M059J (cell line): Measurements from ENCODE around the gene DLGAP3. TPM values are rescaled to one million over a fixed set of nuclear protein-coding genes. Genes with fewer than 3 reads are reported as not detected.

Source experiments
- DNase-seq: peaks from one replicate; pipeline ENCODE4 v3.0.0-alpha.2; 2012; ENCODE audit warnings: low read depth
- total RNA-seq: library from RNA; depleted of rRNA; stranded (reverse); fragments of >200 nt; shearing (Covaris generic); gene quantifications from 2 replicates; pipeline ENCODE4 v1.2.3, GENCODE V29; 2014

The DLGAP3 gene
- total RNA-seq, 1 experiment from 2014 or later: 0.05 TPM

GRCh38 chr1:34901919-34902318 is 27.5 kb downstream of the DLGAP3 start:
- no peak for DNase-seq

GRCh38 chr1:34900775-34901502 is 28.5 kb downstream of the DLGAP3 start:
- no peak for DNase-seq

GRCh38 chr1:34899906-34900305 is 29.5 kb downstream of the DLGAP3 start:
- DNase-seq: no peak

DNA sequence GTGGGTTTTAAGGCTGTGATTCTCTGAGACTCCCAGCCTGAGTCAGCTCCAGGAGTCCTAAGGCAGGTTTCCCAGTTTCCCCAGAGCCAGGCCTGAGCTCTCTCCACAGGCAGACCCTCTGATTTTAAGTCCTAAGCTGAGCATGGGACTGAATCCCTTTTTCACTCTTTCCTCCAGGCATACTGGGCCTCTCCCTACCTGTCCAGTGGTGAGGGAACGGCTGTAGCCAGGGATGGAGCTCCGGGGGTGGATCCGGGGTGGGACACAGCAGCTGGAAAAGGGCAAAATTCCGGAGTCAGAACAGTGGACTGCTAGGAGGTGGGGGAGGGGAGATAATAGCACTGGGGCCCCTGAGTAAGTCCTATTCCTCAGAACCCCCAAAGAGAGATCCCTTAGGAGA is 30.0 kb downstream of the DLGAP3 start:
- no peak for DNase-seq

GRCh38 chr1:34898330-34898761 is 31.1 kb downstream of the DLGAP3 start:
- no peak for DNase-seq

DNA sequence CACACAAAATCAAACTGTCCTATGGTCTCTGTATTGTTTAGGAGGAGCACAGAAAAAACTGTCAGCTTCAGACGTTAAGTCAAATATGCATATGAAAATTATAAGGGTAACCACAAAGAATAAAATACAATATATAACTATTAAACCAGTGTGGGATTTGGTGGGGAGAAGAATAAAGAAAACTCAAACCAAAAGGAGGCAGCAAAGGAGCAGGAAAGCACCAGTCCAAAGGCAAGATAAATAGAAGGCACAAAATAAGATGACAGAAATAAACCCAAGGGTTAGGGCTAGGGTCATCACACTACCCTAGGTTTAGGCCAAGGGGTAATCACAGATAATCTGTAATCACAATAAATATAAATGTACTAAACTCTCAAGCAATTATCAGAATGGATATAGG is 32.8 kb downstream of the DLGAP3 start:
- peak; percentile 12 for DNase-seq

- DNase-seq: no peak
These were observed 39.7 kb downstream of the DLGAP3 start for GRCh38 chr1:34889705-34890104.

GRCh38 chr1:34887593-34887992 is 41.9 kb downstream of the DLGAP3 start:
- DNase-seq: no peak

- DNase-seq: no peak
These were observed 43.8 kb downstream of the DLGAP3 start for GRCh38 chr1:34885405-34886247.

GRCh38 chr1:34884961-34885360 is 44.5 kb downstream of the DLGAP3 start:
- DNase-seq: no peak

- no peak for DNase-seq
These were observed 44.9 kb downstream of the DLGAP3 start for GRCh38 chr1:34884536-34884935.

DNA sequence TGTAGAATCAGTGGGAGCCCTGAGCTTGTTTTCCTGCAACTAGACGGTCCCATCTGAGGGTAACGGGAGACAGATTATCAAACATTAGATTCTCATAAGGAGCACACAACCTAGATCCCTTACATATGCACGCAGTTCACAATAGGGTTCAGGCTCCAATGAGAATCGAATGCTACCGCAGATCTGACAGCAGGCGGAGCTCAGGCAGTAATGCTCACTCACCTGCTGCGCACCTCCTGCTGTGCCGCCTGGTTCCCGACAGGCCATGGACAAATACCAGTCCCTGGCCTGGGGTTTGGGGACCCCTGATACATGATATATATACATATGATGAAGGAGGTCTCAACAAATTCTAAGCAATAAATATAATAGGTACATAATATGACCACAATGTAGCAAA is 50.2 kb downstream of the DLGAP3 start:
- no peak for DNase-seq

DNA sequence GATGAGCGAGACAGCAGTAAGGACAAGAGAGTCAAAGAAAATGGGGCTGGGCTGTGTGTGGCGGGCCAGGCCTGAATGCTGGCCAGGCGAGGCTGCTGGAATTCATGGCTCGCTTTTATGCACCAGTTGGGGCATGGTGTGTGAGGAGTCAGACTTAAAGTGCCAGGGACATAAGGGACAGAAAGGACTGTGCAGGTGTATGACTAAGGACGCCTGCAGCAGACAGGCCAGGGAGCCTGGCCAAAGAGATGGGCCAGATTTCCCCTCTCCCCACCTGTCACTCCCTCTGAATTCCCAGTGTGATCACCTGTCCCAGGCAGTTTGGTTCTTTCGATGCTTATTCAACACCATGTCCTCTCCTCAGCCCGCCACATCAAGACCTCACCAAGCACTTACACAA is 53.0 kb downstream of the DLGAP3 start:
- no peak for DNase-seq

DNA sequence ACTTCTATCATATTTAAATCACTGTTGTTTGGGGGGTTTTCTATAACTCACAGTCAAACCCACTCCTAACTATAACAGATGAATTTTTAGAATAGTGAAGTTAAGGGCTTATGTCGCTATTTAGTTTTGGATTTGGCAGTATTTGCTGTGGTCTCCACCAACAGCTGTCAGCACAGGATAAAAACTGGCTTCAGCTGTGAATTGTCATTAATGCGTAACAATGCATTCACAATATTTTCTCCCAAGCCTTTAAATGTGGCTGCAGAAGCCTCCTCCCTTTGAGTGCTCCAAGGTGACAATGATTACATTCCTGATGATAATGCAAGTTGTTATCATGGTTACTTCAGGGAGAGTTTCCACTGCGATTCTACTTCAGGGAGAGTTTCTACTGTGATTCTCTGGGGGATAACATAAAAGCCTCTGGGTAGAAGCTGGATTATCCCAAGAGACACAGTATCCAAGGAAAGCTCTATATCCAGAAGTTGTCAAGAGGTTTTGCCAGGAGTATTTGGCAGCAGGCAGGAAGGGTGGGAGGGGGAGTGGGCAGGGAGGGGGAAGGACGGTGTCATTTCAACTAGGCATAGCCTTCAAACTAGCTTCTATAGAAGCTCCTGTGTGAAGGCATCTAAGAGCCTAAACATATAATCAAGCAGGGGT is 55.0 kb downstream of the DLGAP3 start:
- no peak for DNase-seq

- no peak for DNase-seq
These were observed 57.3 kb downstream of the DLGAP3 start for GRCh38 chr1:34872133-34872503.

GRCh38 chr1:34871443-34872132 is 57.9 kb downstream of the DLGAP3 start:
- peak; percentile 8 for DNase-seq

DNA sequence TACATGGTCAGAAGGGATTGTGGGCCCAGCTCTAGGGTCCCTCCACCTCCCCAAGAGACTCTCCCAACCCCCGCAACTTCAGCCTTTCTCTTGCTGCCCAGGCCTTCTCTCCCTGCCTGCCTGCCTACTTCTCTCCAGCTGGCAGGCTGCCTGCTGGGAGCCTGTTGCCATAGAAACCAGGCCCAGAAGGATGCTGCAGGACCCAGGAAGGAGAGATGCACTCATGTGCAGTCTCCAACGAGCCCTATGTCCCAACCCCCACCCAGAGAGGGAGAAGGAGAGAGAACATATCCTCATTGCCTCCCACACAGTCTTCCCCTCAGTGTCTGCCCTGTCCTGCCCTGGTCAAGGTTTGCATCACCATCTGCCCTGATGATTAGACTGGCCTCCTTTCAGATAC is 59.1 kb downstream of the DLGAP3 start:
- no peak for DNase-seq

GRCh38 chr1:34869760-34870159 is 59.7 kb downstream of the DLGAP3 start:
- no peak for DNase-seq

GRCh38 chr1:34868230-34869049 is 61.0 kb downstream of the DLGAP3 start:
- no peak for DNase-seq

- DNase-seq: no peak
These were observed 62.0 kb downstream of the DLGAP3 start for GRCh38 chr1:34867415-34867814.

DNA sequence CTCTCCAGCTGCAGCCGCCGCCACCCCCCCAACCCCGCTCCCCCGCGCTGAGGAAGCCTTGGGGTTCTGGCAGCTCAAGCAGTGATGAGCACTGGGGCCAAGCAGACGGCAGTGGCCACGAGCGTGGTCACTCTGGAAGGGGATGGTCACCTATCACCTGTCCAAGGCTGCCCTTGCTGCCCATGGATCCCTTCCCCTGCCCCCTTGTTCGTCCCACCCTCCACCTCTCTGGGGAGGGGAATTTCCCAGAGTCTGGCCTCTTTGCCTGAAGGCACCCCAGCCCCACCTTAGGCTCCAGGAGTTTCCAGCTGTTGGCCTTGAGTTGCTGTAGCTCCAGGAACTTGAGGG is 62.7 kb downstream of the DLGAP3 start:
- no peak for DNase-seq
